GM19193 (cell line): Measurements from ENCODE around the gene C13orf46.

Experiments used
- POLR2A ChIP-seq: IDR thresholded peaks from 4 replicates; pipeline ENCODE4 v1.6.1; 2011; ENCODE audit not compliant: insufficient read depth, insufficient read length; ENCODE audit errors: extremely low read depth

Gene C13orf46

DNA sequence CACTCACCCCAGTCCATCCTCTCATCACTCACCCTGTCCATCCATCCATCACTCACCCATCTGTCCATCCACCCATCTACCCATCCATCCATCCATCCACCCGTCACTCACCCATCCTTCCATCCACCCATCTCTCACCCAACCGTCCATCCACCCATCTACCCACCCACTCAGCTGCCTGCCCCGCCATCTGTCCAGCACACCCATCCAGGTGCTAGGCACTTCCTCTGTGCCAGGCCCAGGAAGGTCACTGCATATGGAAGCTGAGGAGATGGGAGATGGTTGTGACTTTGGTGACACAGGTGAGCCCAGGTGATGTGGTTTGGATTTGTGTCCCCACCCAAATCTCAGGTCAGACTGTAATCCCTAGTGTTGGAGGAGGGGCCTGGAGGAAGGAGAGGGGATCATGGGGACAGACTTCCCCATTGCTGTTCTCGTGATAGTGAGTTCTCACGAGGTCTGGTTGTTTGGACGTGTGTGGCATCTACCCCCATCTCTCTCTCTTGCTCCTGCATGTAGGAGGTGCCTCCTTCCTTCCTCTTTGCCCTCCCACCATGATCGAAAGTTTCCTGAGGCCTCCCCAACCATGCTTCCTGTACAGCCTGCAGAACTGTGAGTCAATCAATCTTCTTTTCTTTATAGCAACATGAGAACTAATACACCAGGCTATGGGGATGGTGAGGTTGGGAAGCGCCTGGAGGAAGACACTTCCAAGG is 15.9 kb upstream of the C13orf46 start:
- TF ChIP-seq POLR2A, result no peak

DNA sequence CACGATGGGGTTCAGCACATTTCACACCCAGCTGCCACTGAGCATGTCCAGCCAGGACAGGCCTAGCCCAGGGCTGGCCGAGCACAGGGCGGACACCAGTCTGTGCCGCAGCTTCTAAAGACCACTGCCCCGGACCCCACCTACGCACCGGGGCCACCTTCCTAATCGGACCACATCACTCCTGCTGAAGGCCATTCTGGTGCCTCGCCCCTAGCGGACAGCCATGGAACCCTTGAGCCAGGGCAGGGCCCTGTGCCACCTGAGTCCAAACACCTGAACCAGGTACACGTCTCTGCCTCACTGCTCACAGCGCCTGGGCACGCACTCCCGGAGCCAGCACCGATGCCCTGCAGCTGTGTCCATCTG is 8.4 kb upstream of the C13orf46 start:
- TF ChIP-seq POLR2A, result no peak

DNA sequence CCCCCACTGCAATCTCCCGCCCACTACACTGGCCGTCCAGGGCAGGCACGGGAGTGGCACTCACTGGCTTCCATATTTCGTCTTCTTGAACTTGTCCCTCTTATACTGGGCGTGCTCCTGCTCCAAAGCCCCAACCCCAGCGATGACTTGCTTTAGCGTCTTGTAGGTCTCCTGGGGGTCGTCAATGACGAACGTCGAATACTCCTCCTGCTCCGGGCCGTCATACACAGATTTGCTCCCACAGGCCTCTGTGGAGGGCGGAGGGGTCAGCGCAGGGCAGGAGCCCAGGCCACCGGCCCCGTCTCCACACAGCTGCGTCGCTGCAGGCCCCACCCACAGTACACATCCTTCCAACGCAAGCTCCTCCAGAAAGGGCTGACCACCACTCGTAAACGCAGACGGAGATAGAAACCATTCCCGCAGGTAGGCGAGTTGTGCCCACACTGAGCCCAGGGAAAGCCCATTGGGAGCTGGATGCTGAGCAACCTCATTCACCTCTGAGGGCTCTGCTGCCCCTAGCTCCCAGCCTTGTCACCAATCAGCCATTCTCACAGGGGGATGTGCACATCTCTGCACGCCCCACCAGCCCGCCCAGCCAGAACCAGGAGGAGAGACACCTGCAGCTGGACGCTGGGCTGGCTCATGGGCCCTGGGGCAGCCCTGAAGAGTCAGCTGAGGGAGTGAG is 7.9 kb upstream of the C13orf46 start:
- TF ChIP-seq POLR2A, result no peak

DNA sequence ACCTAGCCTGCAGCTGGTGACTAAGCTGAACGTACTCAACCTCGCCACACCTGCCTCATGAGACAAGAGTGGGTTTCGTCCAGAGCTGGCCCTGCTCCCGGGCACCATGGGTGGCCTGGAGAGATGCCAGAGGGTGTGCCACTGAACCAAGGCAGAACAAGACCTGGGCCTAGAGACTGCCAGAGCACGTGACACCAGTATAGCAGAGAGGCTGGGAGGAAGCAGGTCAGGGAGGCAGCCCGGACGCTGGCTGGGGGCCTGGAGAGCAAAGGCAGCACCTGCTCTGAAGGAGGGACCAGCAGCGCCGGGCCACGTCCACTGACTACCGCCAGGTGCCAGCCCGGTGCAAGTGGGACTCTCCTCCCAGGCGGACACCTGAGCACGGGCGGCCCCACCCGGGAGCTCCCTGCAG is 7.3 kb upstream of the C13orf46 start:
- no peak for TF ChIP-seq POLR2A

DNA sequence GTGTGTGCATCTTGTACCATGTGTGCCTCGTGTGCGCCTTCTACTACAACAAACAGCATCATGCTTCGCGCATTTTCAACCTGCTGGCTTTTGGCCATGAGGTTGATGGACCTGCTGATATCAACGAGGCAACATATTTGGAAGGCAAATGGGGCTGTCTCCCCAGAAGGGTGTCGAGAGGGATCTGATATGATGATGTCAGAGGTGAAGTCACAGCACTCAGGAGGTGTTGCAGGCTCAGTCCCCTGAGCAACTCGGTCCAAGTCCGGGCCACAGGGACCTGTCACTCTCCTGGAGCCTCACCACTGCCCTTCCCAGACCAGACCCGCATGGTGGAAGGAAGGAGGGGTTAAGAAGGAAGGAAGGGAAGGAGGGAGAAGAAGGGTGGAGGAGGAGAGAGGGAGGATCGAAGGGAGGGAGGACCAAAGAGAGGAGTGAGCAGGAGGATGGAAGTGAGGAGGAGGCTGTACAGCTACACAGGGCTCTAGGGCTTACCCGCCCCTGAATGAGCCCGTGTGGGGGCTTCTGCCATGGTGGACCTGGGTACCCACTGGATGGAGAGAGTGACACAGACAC is 6.7 kb upstream of the C13orf46 start:
- no peak for TF ChIP-seq POLR2A

DNA sequence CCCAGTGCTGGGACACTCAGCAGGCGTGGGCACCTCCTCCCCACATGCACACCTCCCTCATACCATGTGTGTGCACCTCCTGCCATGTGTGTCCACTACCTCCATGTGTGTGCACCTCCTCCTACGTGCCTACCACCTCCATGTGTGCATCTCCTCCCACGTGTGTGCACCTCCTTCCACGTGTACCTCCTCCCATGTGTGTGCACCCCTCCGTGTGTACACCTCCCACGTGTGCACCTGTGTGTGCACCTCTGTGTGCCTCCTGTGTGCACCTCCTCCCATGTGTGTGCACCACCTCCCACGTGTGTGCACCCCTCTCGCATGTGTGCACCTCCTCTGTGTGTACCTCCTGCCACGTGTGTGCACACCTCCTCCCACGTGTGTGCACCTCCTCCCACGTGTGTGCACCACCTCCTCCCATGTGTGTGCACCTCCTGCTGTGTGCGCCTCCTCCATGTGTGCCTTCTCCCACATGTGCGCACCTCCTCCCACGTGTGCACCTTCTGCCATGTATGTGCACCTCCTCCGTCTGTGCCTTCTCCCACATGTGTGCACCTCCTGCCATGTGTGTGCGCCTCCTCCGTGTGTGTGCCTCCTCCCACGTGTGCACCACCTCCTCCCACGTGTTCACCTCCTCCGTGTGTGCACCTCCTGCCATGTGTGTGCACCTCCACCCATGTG is 6.1 kb upstream of the C13orf46 start:
- TF ChIP-seq POLR2A, result no peak

DNA sequence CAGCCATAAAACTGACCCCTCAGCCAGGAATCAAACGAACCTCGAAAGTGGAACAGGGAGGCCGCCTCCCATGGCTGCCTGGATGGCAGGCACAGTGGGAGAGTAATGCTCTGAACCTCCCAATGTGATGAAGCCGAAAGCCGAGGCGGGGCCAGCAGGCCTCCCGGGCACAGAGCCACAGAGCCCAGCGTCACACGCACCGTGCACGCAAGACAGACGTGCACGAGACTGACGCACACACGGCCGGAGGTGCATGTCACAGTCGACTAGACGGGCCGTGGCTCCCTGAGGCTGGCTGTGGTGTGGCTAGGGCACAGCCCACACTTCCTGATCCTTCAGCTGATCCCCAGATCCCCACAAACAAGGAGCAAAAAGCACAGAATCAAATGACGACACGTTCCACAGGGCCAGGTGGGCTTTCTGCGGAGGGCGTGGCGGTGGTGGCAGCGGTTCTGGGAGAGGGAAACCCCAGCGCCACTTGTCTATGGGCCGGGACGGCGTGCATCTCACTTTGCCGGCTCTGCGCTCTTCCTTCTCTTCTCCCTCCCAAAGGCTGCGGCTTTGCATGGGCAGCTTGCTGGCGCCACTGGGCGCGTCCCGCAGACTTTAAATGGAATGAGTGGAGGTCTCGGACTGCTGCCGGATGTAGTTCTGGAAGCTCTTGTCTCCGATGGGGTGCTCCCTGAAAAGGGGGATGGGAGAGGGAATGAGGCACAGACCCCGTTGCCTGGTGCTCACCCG is 5.0 kb upstream of the C13orf46 start:
- no peak for TF ChIP-seq POLR2A

DNA sequence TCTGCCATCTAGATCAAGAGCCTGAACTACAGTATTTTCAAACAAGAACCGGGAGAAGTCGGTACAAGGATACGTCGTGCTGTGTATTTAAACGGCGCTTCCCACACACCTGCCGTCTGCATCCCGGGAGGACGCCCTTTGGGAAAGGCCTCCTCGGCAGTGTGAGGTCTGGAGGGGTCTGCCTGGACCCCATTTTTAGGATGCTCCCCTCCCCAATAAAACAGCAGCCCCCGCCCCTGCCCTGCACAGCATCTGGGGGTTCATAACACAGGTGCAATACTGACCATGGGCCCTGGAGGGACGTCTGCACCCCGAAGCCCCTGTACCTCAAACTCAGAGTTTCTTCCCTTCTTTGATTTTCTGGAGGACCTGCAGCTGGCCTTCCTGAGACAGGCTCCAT is 4.1 kb upstream of the C13orf46 start:
- no peak for TF ChIP-seq POLR2A

DNA sequence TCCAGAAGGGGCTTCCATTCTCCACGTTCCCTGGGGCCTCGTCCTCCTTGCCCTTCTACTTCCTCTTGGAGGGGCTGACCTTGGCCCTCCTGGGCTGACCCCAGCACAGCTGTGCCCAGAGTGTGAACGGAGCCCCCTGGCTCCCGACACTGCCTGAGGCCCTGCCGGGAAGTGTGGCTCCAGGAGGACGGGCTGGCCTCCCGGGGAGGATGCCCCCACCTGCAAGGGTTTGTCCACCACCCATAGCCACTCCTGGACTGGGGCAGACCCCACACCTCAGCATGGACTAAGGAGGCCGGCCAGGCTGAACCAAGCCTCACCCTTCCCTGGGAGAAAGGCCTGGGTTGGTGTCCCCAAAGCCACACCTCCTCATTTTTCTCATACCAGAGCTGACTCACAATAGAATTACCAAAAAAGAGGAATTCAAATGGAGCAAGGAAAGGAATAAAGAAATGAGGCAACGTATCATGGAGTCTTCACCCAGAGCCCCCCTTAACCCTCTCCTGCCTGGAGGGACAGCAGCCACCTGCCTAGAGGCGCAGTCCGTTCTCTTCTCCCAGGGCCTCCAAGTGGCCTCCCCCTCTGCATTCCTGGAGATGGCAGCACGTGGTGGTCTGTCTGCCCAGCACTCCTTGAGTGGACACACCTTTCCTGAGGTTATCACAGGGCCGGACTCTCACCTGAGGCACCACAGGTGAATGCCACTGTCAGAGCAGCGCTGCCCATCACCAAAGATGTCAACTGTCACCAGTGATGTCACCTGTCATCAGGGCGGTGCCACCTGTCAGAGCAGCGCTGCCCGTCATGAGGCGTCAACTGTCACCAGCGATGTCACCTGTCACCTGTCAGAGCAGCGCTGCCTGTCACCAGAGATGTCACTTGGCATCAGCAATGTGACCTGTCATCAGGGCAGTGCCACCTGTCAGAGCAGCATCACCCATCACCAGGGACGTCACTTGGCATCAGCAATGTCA is 3.1 kb upstream of the C13orf46 start:
- TF ChIP-seq POLR2A, result no peak

DNA sequence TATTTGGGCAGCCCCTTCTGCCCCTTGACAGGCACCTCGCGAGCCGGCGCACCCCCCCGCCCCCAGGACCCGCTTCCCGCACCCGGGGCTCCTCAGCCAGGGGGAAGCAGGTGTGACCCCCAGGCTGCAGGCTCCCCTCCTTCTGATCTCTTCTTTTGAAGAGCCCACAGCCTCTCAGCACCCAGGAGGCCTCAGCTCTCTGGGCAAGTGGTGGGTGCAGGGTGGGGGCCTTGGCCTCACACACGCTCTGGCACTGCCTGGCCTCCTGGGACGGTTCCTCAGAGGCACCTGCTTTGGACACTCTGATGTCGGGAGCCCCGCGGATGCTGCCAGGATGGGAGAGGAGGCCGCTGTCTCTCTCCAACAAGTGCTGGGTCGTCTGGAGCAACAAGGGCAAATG is 1.5 kb upstream of the C13orf46 start:
- no peak for TF ChIP-seq POLR2A

DNA sequence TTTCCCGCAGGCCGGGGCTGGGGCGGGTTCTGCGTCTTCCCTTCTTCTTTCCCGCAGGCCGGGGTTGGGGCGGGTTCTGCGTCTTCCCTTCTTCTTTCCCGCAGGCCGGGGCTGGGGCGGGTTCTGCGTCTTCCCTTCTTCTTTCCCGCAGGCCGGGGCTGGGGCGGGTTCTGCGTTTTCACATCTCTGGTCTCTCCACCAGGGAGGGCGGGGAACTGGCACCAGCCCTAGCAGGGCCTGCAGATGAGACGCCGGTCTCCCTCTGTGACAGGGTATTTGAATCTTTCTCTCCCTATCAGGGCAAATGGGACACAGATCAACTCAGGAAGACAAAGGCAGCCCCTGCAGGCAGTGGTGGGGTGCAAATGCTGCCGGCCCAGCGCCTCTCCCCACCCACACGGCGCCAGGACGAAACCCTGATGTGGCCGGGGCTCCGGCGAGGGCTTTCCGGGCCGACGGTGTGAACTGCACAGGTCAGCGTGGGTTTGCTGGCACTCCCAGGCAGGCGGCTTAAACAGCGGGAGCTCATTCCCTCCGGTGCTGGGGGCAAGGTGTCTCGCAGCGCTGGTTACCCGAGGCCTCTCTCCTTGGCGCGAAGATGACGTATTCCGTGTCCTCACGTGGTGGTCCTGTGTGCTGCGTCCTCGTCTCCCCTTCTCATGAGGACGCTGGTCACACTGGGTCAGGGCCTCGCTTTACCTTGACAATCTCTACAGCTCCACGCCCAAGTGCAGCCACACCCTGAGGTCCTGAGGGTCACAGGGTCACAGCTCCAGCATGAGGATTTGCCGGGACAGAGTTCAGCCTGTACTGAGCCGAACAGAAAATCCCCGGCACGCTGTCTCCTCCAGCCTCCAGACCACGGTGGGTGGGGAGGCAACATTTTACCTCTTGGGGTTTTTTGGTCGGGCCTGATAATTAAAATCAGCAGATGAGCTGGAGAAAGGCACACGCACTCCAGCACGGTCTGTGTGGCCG is 717 bp upstream of the C13orf46 start:
- no peak for TF ChIP-seq POLR2A

DNA sequence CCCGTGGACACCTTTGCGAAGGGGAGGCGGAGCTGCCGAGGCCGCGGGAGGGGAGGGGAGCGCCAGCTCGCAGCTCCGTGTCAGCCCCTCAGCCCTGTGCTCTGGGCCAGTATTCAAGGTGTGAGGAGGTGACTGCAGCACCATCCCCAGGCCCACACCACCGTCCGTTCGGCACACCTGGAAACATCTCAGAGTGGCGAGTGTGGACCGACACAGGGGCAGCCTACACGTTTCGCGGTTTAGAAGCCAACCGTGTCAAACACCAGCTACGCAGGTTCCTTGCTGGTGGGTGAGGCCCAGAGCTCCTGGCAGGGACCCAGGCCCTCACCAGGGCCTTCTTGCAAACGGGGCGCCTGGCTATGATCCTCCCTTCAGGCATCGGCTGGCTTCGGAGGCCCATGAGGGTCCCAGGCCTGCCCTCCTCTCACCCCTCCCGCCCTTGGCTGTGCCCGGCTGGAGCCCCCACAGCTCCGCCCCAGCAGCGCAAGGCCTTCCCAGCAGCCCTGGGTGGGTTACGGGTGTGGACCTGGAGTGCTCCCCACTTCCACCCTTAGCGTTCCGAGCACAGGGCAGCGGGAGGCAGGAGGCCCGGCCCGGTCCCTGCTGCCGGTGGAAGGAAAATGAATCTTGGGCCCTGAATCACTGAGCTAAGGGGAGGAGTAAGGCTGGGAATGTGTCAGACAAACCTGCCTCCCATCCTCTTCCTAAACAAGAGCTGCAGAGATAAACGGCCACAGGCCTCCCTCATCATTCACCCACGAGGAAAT is 1.2 kb downstream of the C13orf46 start:
- TF ChIP-seq POLR2A, result no peak

DNA sequence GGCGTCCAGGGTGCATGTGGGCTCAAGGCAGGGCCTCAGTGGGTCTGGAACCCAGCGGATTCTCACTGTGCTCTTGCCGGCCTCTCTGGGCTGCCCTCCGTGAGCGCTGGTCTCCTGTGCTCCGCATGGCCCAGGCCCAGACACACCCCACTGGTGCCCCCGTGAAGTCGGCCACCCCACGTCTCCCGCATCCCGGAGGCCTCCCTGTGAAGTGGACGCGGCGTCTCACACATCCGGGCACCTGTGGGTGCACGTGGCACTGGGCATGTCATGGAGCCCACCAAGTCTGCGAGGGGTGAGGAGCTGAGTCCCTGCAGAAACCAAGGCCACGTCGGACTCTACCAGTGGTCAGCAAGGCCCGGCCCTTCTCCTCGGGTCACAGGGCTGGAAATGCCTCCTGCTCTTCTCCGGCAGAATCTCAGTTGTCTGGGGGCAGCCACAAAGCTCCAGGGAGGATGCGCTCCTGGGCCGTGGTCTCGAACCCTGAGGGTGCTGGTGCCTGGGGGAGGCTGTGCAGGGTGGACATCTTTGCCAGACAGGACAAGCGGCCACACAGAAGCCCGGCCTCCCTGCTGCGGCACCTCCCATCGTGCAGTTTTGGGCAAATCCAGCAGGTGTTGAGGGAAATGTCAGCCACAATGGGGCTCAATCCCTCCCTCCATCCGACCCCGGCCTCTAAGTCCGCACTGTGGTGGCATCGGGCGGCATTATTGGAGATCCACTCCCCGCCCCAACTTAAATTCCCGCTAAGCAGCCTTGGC is 2.2 kb downstream of the C13orf46 start:
- TF ChIP-seq POLR2A, result no peak
